HUES64 (cell line): ENCODE data around the gene C17orf100.

Experiments used
- H3K27ac ChIP-seq: 2 replicates; pipeline ENCODE4 v1.7.0; 2013; ENCODE audit warnings: low read depth, low read length, inconsistent platforms
- H3K27me3 ChIP-seq: 2 replicates; pipeline ENCODE4 v1.6.1; 2013; ENCODE audit warnings: mild to moderate bottlenecking, low read length; ENCODE audit not compliant: insufficient read depth
- H3K36me3 ChIP-seq: 2 replicates; pipeline ENCODE4 v1.6.1; 2013; ENCODE audit warnings: mild to moderate bottlenecking, low read length; ENCODE audit not compliant: insufficient read depth
- H3K4me1 ChIP-seq: 2 replicates; pipeline ENCODE4 v1.6.1; 2013; ENCODE audit warnings: mild to moderate bottlenecking, low read length, moderate library complexity; ENCODE audit not compliant: insufficient read depth
- H3K4me3 ChIP-seq: 2 replicates; pipeline ENCODE4 v1.5.1; 2013; ENCODE audit warnings: mild to moderate bottlenecking, low read length, moderate library complexity
- H3K9ac ChIP-seq: 2 replicates; pipeline ENCODE4 v1.6.1; 2013; ENCODE audit warnings: mild to moderate bottlenecking, low read depth, low read length
- H3K9me3 ChIP-seq: 2 replicates; pipeline ENCODE4 v1.6.1; 2013; ENCODE audit warnings: low read depth, low read length; ENCODE audit not compliant: insufficient read depth
- WGBS: fragments of 150-250, 120-280 bp; methylation state at CpG from one replicate; pipeline ENCODE4 v1.1.7; 2013; ENCODE audit warnings: missing lambda C conversion rate; 5-methylcytosine and 5-hydroxymethylcytosine counted together

The C17orf100 gene

GRCh38 chr17:6696906-6697305 lies 45.3 kb downstream of the C17orf100 start:
- H3K36me3 ChIP-seq = no peaks in the 10 kb centered on the region
- H3K27me3 ChIP-seq = no peaks in the 10 kb centered on the region
- no peak overlapping the region for H3K27ac ChIP-seq
- WGBS = 85% methylated on average over 5 of the region's 5 CpGs
- no peak overlapping the region for H3K4me3 ChIP-seq
- H3K4me1 ChIP-seq = 0 out of 2 replicates have a peak, but pooled peaks cover 9% of the 10 kb centered on the region
- no peak overlapping the region for H3K9ac ChIP-seq
- no peaks in the 10 kb centered on the region for H3K9me3 ChIP-seq

GRCh38 chr17:6698004-6698403 lies 46.4 kb downstream of the C17orf100 start:
- 0 out of 2 replicates have a peak, but pooled peaks cover 9% of the 10 kb centered on the region for H3K4me1 ChIP-seq
- H3K27me3 ChIP-seq = no peaks in the 10 kb centered on the region
- no peak overlapping the region for H3K4me3 ChIP-seq
- H3K36me3 ChIP-seq = no peaks in the 10 kb centered on the region
- no peaks in the 10 kb centered on the region for H3K9me3 ChIP-seq
- no peak overlapping the region for H3K9ac ChIP-seq
- H3K27ac ChIP-seq = no peak overlapping the region
- WGBS = 92% methylated on average over 11 of the region's 11 CpGs

GRCh38 chr17:6699997-6700947 lies 48.7 kb downstream of the C17orf100 start:
- Histone ChIP-seq H3K27ac (no peak overlapping the region), H3K27me3 (no peaks in the 10 kb centered on the region), H3K9me3 (no peaks in the 10 kb centered on the region), H3K4me1 (0 out of 2 replicates have a peak, but pooled peaks cover 9% of the 10 kb centered on the region), H3K9ac (no peak overlapping the region), H3K36me3 (no peaks in the 10 kb centered on the region), H3K4me3 (no peak overlapping the region)
- WGBS = 81% methylated on average over 16 of the region's 16 CpGs

- no peak overlapping the region for H3K9ac ChIP-seq
- WGBS = 93% methylated on average over 8 of the region's 8 CpGs
- H3K4me1 ChIP-seq = 0 out of 2 replicates have a peak, but pooled peaks cover 9% of the 10 kb centered on the region
- H3K4me3 ChIP-seq = no peak overlapping the region
- no peaks in the 10 kb centered on the region for H3K36me3 ChIP-seq
- H3K27me3 ChIP-seq = no peaks in the 10 kb centered on the region
- H3K27ac ChIP-seq = no peak overlapping the region
- no peaks in the 10 kb centered on the region for H3K9me3 ChIP-seq
These were observed 49.4 kb downstream of the C17orf100 start for GRCh38 chr17:6700948-6701307.

- Histone ChIP-seq H3K9me3 (no peaks in the 10 kb centered on the region), H3K27me3 (no peaks in the 10 kb centered on the region), H3K9ac (no peak overlapping the region), H3K27ac (no peak overlapping the region), H3K36me3 (no peaks in the 10 kb centered on the region), H3K4me1 (0 out of 2 replicates have a peak, but pooled peaks cover 9% of the 10 kb centered on the region), H3K4me3 (no peak overlapping the region)
- 30% methylated on average over 11 of the region's 11 CpGs for WGBS
These were observed 50.2 kb downstream of the C17orf100 start for GRCh38 chr17:6701719-6702118.

GRCh38 chr17:6702567-6703215 lies 51.1 kb downstream of the C17orf100 start:
- H3K9ac ChIP-seq = no peak overlapping the region
- no peak overlapping the region for H3K4me3 ChIP-seq
- H3K27me3 ChIP-seq = no peaks in the 10 kb centered on the region
- H3K36me3 ChIP-seq = no peaks in the 10 kb centered on the region
- no peak overlapping the region for H3K27ac ChIP-seq
- 96% methylated on average over 16 of the region's 16 CpGs for WGBS
- no peaks in the 10 kb centered on the region for H3K9me3 ChIP-seq
- H3K4me1 ChIP-seq = 0 out of 2 replicates have a peak, but pooled peaks cover 9% of the 10 kb centered on the region
